D341Med (cell line): ENCODE data around the gene TEX264.

ENCODE experiments used
- DNase-seq: peaks from one replicate; pipeline ENCODE4 v3.0.0; 2012; ENCODE audit warnings: low spot score

TEX264 gene

DNA sequence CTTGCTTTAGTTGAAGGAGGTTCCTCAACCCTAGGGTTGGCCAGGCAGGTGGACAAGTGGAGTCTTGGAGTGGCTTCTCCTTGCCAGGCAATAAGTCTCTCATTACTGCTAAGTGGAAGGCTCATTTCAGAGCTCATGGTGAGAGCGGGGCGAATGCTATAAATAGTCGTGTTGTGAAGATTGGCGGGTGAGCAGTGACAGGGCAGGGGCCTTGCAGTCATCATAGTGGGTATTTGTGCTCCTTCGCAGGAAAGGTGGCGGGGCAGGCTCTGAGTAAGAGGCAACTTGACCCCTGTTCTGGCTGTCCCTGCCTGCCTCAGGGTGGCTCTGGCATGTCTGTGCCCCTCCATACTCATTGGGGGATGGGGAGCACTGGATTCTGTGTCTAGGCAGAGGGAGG lies 27.2 kb downstream of the TEX264 start:
- no peak for DNase-seq

GRCh38 chr3:51700403-51700802 lies 29.4 kb downstream of the TEX264 start:
- DNase-seq: no peak

DNA sequence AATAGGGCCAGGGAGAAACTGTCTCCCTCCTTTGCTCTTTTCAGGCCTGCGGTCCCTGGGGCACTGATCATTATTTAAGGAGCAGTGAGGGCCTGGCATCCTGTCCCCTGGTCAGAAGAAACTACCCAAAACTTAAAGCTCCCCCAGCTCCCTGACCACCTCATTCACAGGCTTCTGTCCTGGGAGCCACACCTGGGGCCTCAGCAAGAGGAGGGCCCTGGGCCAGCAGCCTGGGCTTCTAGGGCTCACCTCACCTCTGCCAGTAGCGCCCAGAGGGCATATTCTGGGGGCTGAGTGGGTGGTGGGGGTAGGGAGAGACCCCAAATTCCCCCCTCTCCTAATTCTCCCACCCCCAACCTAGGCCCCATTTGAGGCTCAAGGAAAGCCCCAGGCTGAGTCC lies 31.1 kb downstream of the TEX264 start:
- DNase-seq: no peak

GRCh38 chr3:51703068-51703760 lies 32.2 kb downstream of the TEX264 start:
- no peak for DNase-seq

GRCh38 chr3:51703761-51704510 lies 32.9 kb downstream of the TEX264 start:
- DNase-seq: no peak

DNA sequence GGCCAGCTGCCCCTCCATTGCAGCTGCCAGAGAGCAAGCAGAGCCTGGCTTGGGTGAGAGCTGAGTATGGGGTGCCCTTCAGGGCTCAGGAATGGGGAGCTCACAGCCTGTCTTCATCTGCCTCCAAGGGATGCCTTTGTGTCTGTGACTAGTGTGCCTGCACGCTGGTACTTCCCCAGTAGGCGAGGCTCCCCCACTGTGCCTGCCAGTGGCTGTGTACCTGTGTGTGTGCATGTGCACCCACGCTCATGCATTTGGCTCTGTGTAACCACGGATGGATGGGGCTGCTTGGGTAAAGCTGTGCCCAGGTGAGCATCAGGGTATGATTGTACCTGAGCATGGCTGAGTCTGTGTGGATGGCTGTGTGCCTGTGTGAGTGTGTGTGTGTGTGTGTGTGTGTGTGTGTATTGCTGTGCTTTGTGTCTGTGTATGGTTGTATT lies 33.5 kb downstream of the TEX264 start:
- no peak for DNase-seq

- no peak for DNase-seq
Measured at GRCh38 chr3:51705276-51706020, 34.4 kb downstream of the TEX264 start.

- no peak for DNase-seq
Measured at GRCh38 chr3:51706021-51706485, 35.0 kb downstream of the TEX264 start.

GRCh38 chr3:51706788-51707731 lies 36.0 kb downstream of the TEX264 start, which contains the start of gene GRM2:
TSS of gene GRM2 (plus strand) at chr3:51707068. CDS start at chr3:51708984, 1,916 bp downstream.
- peak; percentile 92 for DNase-seq

DNA sequence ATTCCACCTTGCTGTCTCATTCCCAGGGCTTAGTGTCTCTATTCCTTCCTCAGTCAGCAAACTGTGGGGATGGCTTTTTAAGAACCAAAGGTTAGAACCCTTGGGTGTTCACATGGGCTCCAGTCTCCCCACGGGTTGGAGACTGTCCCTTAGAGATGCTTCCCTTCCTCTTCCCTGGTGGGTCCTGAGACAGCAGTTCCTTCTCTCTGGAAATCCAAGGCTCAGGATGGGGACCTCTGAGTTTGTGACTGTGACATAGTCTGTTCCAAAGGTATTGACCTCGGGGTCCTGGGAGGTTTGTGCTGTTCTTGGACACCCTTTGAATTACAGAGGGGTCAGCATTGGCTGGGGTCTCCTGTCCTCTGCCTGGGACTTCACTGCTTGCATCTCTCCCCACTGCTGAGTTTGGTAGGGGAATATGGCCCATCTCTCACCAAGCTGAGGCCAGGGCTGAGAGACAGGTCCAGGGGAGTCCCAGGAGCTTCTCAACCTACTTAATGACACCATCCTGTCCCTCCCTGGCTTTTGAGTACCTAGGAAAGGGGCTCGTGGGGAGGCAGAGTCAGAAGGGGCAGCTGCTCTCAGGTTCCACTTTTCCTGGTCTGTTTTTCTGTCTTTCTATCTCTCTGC lies 37.3 kb downstream of the TEX264 start:
- DNase-seq: peak; percentile 11

DNA sequence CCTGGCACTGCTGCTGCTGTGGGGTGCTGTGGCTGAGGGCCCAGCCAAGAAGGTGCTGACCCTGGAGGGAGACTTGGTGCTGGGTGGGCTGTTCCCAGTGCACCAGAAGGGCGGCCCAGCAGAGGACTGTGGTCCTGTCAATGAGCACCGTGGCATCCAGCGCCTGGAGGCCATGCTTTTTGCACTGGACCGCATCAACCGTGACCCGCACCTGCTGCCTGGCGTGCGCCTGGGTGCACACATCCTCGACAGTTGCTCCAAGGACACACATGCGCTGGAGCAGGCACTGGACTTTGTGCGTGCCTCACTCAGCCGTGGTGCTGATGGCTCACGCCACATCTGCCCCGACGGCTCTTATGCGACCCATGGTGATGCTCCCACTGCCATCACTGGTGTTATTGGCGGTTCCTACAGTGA lies 38.0 kb downstream of the TEX264 start:
- DNase-seq: peak; percentile 25

- DNase-seq: no peak
Measured at GRCh38 chr3:51709675-51710074, 38.6 kb downstream of the TEX264 start.

DNA sequence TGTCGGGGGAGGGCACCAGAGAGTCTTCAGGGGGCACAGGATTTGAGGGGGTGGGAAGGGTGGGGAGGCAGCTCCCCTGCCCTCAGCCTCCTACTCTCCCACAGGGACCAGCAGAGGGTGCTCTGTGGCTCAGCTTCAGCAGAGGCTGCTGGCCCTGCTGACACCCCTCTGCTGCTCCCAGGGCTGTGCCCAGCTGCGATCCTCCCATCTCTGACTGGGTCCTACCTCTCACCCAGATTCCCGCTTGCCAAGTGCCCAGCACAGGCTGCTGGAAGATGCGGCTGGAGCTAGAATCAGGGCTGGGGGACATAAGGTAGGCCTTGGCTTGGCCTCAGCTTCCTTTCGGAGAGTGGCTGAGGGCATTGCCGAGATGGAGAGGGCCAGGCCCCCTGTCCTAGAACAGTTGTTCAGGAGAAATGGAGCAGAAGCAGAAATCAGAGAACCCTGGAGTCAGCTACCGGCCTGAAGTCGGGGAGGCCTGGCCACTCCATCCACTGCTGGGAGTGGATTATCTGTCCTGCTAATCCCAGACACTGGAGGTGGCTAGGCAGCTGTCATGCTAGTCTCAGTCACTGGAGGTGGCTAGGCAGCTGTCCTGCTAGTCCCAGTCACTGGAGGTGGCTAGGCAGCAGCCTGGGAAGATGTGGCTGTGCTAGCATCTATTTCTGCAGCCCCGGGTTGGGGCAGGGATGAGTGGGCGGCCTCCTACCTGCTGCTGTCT lies 39.7 kb downstream of the TEX264 start:
- peak; percentile 86 for DNase-seq

DNA sequence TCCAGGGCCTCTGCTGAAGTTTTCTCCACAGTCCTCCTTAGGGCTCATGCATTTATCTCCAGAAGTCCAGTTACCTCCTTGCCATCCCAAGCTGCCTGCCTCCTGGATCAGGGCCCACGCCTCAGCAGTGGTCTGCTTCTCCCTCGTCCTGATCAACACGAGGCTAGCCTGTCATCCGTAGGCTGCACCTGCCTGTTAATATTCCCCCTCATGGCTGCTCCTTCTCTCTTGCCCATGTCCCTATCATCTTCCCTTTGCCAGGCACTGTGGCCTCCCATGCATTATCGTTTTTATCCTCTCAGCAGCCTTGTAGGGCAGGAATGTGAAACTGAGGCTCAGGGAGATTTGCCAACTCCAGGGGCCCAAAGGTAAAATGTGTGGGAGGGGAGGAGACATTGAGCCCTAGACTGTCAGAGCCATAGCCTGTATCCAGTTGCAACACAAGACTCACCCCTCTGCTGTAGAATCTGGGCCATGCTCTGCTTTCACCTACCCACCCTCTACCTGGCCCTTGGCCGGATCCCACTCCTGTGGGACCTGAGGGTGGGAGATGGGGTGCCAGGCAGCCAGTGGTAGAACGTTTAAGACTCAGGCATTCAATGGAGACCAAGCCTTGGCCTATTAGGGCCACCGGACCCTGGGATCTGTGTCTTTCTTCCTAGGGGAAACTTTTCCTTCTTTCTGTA lies 40.4 kb downstream of the TEX264 start:
- peak; percentile 9 for DNase-seq

DNA sequence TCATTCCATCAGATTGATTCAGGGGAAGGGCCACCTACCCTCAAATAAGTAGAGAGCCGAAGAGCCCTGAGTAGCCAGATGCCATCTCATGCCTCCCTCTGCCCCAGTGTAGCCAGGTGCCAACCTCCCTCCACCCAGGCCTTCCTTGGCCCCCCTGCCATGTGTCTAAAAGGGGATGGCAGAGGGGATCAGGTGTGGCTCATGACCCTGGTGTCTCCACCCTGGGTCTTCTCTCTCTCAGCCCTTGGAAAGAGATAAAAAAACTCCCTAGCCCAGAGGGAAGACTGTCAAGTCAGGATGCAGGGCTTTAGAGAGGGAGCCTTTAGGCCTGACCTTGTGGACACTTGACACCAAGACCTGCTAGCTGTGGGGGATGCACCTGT lies 41.0 kb downstream of the TEX264 start:
- DNase-seq: peak; percentile 10

DNA sequence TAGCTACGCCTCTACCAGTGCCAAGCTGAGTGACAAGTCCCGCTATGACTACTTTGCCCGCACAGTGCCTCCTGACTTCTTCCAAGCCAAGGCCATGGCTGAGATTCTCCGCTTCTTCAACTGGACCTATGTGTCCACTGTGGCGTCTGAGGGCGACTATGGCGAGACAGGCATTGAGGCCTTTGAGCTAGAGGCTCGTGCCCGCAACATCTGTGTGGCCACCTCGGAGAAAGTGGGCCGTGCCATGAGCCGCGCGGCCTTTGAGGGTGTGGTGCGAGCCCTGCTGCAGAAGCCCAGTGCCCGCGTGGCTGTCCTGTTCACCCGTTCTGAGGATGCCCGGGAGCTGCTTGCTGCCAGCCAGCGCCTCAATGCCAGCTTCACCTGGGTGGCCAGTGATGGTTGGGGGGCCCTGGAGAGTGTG lies 41.5 kb downstream of the TEX264 start:
- peak; percentile 17 for DNase-seq

DNA sequence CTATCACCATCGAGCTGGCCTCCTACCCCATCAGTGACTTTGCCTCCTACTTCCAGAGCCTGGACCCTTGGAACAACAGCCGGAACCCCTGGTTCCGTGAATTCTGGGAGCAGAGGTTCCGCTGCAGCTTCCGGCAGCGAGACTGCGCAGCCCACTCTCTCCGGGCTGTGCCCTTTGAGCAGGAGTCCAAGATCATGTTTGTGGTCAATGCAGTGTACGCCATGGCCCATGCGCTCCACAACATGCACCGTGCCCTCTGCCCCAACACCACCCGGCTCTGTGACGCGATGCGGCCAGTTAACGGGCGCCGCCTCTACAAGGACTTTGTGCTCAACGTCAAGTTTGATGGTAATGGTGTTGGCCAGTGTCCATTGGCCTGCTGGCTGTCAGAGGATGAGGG lies 41.9 kb downstream of the TEX264 start:
- DNase-seq: no peak

DNA sequence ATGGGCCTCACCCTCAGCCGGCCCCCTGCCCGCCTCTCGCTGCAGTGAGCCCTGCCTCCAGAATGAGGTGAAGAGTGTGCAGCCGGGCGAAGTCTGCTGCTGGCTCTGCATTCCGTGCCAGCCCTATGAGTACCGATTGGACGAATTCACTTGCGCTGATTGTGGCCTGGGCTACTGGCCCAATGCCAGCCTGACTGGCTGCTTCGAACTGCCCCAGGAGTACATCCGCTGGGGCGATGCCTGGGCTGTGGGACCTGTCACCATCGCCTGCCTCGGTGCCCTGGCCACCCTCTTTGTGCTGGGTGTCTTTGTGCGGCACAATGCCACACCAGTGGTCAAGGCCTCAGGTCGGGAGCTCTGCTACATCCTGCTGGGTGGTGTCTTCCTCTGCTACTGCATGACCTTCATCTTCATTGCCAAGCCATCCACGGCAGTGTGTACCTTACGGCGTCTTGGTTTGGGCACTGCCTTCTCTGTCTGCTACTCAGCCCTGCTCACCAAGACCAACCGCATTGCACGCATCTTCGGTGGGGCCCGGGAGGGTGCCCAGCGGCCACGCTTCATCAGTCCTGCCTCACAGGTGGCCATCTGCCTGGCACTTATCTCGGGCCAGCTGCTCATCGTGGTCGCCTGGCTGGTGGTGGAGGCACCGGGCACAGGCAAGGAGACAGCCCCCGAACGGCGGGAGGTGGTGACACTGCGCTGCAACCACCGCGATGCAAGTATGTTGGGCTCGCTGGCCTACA lies 44.4 kb downstream of the TEX264 start:
- peak; percentile 21 for DNase-seq

GRCh38 chr3:51715977-51716294 lies 44.9 kb downstream of the TEX264 start:
- no peak for DNase-seq
